Right lobe of liver (tissue), 4 donors: ENCODE data around the gene CKMT2.

ENCODE experiments used
- POLR2A ChIP-seq: fragments of 450-650 bp; IDR thresholded peaks from one replicate; pipeline ENCODE4 v1.6.1; 2017; ENCODE audit warnings: antibody characterized with exemption, mild to moderate bottlenecking
- TF ChIP-seq, protein P1 (sequence below), 4 donors: fragments of 200-600 bp in 3 of 4; fragments of 450-650 bp in 1 of 4; IDR thresholded peaks; one replicate each; pipeline versions ENCODE4 v1.5.1 to v1.8.0; 2016 to 2022; ENCODE audit warnings: antibody characterized with exemption in 4 of 4, mild to moderate bottlenecking in 2 of 4
- donor health status: DM: no; HTN: no; CAD: no.
- donor health status: DM: no; HTN: no; CAD: no.
- donor health status: DM: no; HTN: yes; CAD: no.

- TF ChIP-seq, protein P1, sequence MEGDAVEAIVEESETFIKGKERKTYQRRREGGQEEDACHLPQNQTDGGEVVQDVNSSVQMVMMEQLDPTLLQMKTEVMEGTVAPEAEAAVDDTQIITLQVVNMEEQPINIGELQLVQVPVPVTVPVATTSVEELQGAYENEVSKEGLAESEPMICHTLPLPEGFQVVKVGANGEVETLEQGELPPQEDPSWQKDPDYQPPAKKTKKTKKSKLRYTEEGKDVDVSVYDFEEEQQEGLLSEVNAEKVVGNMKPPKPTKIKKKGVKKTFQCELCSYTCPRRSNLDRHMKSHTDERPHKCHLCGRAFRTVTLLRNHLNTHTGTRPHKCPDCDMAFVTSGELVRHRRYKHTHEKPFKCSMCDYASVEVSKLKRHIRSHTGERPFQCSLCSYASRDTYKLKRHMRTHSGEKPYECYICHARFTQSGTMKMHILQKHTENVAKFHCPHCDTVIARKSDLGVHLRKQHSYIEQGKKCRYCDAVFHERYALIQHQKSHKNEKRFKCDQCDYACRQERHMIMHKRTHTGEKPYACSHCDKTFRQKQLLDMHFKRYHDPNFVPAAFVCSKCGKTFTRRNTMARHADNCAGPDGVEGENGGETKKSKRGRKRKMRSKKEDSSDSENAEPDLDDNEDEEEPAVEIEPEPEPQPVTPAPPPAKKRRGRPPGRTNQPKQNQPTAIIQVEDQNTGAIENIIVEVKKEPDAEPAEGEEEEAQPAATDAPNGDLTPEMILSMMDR (IDR thresholded peaks at IDR 0.05), result no peak
- TF ChIP-seq POLR2A, result no peak
These were observed 1.2 kb downstream of the CKMT2 start for GRCh38 chr5:81234299-81234698.
